GM10248 (cell line): Measurements from ENCODE around the gene VPS4B.

Source experiments
- CTCF ChIA-PET: fragments of 300-600 bp; sonication (Branson Sonifier 250); formaldehyde crosslinking; extraction: SDS; loops from one replicate; lab custom pipeline; 2021; ENCODE audit warnings: antibody characterized with exemption; lab: Yijun Ruan, JAX
- POLR2A ChIA-PET: fragments of 350-650 bp; sonication (Branson Sonifier 250); formaldehyde crosslinking; extraction: SDS; loops from one replicate; lab custom pipeline; 2020; ENCODE audit warnings: antibody characterized with exemption; lab: Yijun Ruan, JAX
- DNase-seq: peaks from one replicate; pipeline ENCODE4 v3.0.0; 2012; ENCODE audit errors: extremely low spot score
- TF ChIP-seq, protein P1 (sequence below): IDR thresholded peaks from 2 replicates; pipeline ENCODE4 v1.5.1; 2012; ENCODE audit warnings: mild to moderate bottlenecking, low read depth; ENCODE audit errors: extremely low read depth, missing control alignments, control extremely low read depth

The VPS4B gene

DNA sequence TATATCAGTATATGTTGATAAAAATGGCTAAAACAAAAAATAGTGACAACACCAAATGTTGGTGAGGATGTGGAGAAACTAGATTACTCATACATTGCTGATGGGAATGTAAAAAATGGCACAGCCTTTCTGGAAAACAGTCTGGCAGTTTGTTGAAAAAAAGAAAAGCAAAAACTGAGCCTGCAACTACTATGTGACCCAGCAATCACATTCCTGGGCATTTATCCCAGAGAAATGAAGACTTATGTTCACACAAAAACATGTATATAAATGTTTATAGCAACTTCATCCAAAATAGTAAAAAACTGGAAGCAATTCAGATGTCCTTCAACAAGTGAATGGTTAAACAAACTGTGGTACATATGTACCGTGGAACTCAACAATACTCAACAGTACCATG lies 47.7 kb downstream of the VPS4B start:
- CTCF ChIA-PET = no interaction called here
- TF ChIP-seq, protein P1, sequence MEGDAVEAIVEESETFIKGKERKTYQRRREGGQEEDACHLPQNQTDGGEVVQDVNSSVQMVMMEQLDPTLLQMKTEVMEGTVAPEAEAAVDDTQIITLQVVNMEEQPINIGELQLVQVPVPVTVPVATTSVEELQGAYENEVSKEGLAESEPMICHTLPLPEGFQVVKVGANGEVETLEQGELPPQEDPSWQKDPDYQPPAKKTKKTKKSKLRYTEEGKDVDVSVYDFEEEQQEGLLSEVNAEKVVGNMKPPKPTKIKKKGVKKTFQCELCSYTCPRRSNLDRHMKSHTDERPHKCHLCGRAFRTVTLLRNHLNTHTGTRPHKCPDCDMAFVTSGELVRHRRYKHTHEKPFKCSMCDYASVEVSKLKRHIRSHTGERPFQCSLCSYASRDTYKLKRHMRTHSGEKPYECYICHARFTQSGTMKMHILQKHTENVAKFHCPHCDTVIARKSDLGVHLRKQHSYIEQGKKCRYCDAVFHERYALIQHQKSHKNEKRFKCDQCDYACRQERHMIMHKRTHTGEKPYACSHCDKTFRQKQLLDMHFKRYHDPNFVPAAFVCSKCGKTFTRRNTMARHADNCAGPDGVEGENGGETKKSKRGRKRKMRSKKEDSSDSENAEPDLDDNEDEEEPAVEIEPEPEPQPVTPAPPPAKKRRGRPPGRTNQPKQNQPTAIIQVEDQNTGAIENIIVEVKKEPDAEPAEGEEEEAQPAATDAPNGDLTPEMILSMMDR = no peak
- POLR2A ChIA-PET = no interaction called here
- DNase-seq = no peak

DNA sequence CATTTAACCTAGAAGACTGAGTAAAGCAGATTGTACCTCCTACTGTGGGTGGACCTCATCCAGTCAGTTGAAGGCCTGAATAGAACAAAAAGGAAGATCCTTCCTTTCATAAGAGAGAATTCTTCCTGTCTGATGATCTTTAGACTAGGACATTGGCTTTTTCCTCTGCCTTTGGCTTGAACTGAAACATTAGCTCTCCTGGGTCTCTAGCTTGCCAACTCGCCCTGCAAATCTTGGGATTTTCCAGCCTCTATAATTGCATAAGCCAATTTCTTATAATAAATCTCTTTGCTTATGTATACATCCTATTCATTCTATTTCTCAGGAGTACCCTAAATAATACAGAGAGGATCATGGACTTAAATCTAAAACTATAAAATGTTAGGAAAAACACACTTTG lies 49.1 kb downstream of the VPS4B start:
- no peak for DNase-seq
- TF ChIP-seq, protein P1 = no peak
- ChIA-PET POLR2A (no interaction called here), CTCF (no interaction called here)

DNA sequence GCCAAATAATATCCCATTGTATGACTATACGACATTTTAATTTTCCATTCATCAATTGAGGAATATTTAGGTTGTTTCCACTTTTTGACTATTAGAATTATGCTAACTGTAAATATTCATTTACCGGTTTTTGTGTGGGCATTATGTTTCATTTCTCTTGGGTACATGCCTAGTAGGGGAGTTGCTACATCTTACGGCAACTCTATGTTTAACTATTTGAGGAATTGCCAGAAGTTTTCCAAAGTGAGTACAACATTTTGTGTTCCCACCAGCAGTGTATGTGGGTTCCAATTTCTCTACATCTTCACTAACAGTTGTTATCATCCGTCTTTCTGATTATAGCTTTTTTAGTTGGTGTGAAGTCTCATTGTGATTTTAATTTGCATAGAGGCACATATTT lies 53.7 kb downstream of the VPS4B start:
- CTCF ChIA-PET = interaction anchor here (0.9 to 1.3 kb wide), 3 partner anchors 9 to 44 kb away, joined by 3 read pairs; no protein-coding TSS in a partner anchor
- DNase-seq = no peak
- POLR2A ChIA-PET = no interaction called here
- TF ChIP-seq, protein P1 = no peak

DNA sequence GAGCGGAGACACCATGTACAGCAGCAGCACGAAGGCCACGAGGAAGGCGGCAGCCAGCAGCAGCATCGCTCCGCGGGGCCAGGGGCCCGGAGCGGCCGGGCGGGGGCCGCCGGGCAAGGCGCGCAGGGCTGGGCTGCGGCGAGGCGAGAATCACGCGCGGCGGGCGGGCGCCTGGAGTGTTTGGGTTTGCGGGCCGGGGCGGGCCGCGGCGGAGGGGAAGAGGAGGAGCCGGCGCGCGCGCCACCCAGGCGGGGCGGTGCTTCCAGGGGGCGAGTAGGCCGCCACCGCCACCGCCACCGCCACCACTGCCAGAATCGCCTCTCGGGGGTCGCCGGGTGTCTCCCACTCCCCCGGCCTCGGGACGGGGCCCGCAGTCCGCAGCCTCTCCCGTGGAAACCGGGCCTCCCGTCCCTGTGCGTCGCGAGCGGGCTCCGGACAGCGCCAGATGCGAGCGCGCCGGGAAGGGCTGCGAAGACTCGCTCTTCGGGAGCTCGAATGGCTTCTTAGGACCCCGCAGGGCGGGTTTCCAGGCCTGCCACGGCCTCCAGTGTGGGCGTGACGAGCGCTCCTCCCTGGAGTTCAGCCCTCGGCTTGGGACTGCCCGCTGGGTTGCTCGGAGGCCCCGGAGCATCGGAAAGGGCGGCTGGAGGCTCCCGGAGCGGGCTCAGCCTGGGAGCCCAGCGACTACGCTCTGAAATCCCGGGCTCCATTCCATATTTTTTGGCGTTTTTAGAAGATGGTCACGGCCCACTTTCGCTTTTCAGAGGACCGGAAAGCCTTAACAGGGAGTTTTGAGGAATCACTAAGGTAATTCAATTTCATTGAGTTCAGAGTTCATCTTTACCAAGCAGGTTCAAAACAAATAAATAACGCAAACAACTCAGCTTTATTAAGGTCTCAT lies 55.0 kb downstream of the VPS4B start, which contains the start of gene KDSR:
Gene KDSR (minus strand): TSS at position 154 of the 901 bp plus-strand sequence. CDS start 88 bp downstream, at position 66.
- TF ChIP-seq, protein P1 = no peak
- DNase-seq = peak; percentile 93
- ChIA-PET POLR2A (interaction anchor here (1.3 kb wide), 1 partner anchor 28 kb away, joined by 3 read pairs; no protein-coding TSS in a partner anchor), CTCF (interaction anchor here (0.6 to 1.3 kb wide), 3 partner anchors 42 to 59 kb away, joined by 3 read pairs; no protein-coding TSS in a partner anchor)

DNA sequence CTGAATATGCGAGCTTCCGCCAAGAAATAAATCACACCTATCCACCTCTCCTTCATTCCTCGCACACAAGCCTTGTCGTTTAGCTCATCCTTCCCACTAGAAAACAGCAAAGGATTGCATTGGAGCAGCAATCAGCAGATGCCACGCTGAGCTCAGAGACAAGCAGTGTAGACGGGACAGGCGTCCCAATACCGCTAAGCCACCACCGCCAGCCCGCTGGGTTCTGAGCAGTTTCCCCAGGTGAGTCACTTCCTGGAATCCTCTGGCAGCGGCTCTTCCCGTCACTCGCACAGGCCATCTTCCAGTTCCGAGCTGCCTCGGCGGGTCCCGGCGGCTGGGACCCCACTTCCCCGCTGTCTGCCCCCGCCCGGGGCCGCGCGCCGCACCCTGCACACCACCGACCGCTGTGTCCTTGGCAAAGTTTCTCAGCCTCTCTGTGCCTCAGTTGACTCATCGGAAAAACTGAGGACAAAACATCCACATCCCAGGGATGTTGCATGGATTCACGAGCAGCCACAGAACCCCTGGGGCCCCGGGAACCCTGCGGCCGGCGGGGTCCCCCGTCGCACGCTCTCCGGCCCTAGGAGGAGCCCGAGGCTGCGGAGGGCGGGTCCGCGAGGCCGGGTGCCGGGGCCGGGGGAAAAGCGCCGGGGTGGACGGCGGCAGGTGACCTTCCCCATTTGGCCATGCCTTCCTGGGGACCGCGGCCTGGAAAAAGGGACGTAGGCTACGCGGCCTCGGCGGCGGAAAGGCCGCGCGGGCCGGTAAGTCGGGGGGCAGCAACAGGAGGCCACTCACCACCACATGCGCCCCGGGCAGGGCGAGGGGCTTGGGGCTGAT lies 55.8 kb downstream of the VPS4B start:
- DNase-seq = peak; percentile 65
- ChIA-PET POLR2A (no interaction called here), CTCF (interaction anchor here (1.0 to 2.2 kb wide), 8 partner anchors 10 to 73 kb away, joined by 4 to 9 read pairs (median 4); no protein-coding TSS in a partner anchor)
- TF ChIP-seq, protein P1 = no peak

DNA sequence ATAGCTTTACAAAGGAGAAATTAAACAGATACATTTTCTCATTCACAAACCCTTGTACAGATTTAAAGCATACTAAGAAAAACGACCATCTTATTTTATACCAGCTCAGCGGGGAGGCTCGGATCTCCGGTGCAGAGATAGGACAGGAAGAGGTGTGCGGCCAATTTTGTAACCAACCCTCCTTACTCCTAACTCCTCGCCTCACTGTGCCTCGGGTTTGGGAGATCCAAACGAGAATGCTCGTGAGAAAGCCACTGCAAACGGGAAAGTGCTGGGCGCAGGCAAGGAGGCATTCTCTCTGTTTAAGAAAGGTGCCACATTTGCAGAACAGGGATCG lies 56.4 kb downstream of the VPS4B start:
- ChIA-PET POLR2A (no interaction called here), CTCF (interaction anchor here (1.0 to 2.2 kb wide), 8 partner anchors 9 to 74 kb away, joined by 4 to 9 read pairs (median 4); no protein-coding TSS in a partner anchor)
- TF ChIP-seq, protein P1 = no peak
- DNase-seq = peak; percentile 26
